SJSA1 (cell line): Measurements from ENCODE around the gene LCOR. TPM values are rescaled to one million over a fixed set of nuclear protein-coding genes. Genes with fewer than 3 reads are reported as not detected.
"Not testable (repeated sequence)": the region's sequence is repeated elsewhere in the genome, so short reads cannot be mapped to it uniquely, and the experiment has no call there.

Source experiments
- DNase-seq, 2 experiments: peaks; one replicate each; pipeline ENCODE4 v3.0.0-alpha.2; 2015 to 2020; ENCODE audit warnings: low spot score in 2 of 2, low read depth in 1 of 2
- H3K27ac ChIP-seq: fragments of 250-450 bp; sonication (Bioruptor Pico); 2 replicates; pipeline ENCODE4 v1.5.1; 2020; ENCODE audit warnings: mild to moderate bottlenecking, moderate library complexity
- H3K27me3 ChIP-seq: fragments of 250-450 bp; sonication (Bioruptor Pico); replicated peaks from 2 replicates; pipeline ENCODE4 v1.5.1; 2020; ENCODE audit warnings: mild to moderate bottlenecking, moderate library complexity
- H3K36me3 ChIP-seq: fragments of 250-450 bp; sonication (Bioruptor Pico); 2 replicates; pipeline ENCODE4 v1.5.1; 2020; ENCODE audit warnings: mild to moderate bottlenecking
- H3K4me1 ChIP-seq: fragments of 250-450 bp; sonication (Bioruptor Pico); replicated peaks from 2 replicates; pipeline ENCODE4 v1.6.1; 2021; ENCODE audit warnings: mild to moderate bottlenecking
- H3K4me3 ChIP-seq: fragments of 250-450 bp; sonication (Bioruptor Pico); 2 replicates; pipeline ENCODE4 v1.5.1; 2020; ENCODE audit warnings: mild to moderate bottlenecking
- H3K9me3 ChIP-seq: fragments of 250-450 bp; sonication (Bioruptor Pico); replicated peaks from 2 replicates; pipeline ENCODE4 v1.5.1; 2020; ENCODE audit warnings: mild to moderate bottlenecking
- total RNA-seq: library from RNA; depleted of rRNA; stranded (reverse); fragments of >200 nt; shearing (Covaris generic); gene quantifications from 2 replicates; pipeline ENCODE4 v1.2.3, GENCODE V29; 2014

The LCOR gene
- total RNA-seq, 1 experiment from 2014 or later = 15.5 TPM

DNA sequence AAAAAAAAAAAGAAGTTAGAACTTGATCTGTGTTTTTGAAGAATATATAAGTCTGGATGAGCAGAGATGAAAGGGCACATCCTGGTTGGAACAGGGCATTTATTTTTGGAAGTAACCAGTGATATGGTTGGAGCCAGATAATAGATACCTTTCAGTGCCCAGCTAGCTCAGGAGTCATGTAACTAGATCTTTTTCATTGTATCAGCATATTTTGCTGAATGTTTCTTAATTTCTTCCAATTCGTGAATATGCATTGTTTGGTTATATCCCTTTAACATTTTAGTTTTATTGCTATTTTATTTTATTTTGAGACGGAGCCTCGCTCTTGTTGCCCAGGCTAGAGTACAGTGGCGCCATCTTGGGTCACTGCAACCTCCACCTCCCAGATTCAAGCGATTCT lies 81.8 kb downstream of the LCOR start:
- no peak overlapping the region for H3K27ac ChIP-seq
- H3K4me1 ChIP-seq = no peaks in the 10 kb centered on the region
- H3K9me3 ChIP-seq = no peaks in the 10 kb centered on the region
- no peaks in the 10 kb centered on the region for H3K27me3 ChIP-seq
- DNase-seq = no peak
- H3K4me3 ChIP-seq = no peak overlapping the region
- H3K36me3 ChIP-seq = peaks cover 14% of the 10 kb centered on the region

DNA sequence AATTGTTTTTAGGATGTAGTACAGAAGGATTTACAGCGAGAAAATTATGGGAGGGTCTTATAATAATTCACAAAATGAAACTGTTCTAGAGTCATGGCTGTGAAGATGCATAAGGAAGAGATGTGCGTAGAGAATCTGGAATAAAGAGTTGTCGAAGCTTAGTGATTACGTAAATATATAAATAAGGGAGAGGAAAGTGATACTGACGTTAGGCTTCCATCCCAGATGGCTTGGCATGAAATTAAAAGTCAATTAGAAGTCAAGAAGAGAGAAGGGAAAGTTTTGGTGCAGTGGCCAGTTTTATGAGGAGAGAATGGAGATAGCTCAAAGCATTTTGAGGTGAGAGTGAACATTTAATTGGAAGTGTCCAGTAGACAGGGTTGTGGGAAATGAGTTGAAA lies 85.5 kb downstream of the LCOR start:
- no peak for DNase-seq
- no peaks in the 10 kb centered on the region for H3K27me3 ChIP-seq
- H3K9me3 ChIP-seq = no peaks in the 10 kb centered on the region
- H3K27ac ChIP-seq = no peak overlapping the region
- H3K36me3 ChIP-seq = peaks cover 7% of the 10 kb centered on the region
- no peak overlapping the region for H3K4me3 ChIP-seq
- H3K4me1 ChIP-seq = no peaks in the 10 kb centered on the region

DNA sequence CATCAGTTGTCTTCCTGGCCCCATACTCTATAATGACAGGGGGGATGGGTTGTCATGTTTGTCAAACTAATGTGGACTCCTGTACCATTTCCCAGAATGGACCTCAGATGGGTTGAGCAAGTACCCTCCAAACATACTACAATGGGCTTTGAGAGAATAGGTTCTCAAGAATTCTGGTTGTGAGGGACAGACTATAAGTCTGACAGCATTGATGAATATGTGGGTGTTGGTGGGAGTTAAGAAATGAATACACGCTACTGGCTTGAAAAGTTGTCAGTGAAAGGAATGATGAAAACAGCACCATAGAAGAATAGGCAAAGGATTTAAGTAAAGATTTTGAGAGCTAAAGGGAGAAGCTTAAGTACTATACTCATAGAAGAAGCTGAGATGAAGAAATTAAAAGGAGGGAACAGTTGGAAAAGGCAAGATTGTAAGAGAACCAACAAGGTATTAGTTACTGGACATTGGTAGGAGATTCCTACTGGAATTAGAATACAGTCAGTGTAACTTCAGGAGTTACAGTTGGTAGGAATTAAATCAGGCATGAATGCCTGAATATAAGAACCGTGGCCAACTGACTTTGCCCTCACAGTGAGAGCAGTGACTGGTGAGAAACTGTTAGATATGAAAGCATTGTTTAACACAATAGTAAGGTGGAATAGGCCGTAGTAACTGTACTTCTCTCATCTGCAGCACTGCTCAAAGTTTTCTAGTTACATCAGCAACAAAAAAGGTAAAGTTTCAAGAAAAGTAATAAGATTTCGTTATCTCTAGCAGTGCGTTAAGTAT lies 86.3 kb downstream of the LCOR start:
- no peak for DNase-seq

DNA sequence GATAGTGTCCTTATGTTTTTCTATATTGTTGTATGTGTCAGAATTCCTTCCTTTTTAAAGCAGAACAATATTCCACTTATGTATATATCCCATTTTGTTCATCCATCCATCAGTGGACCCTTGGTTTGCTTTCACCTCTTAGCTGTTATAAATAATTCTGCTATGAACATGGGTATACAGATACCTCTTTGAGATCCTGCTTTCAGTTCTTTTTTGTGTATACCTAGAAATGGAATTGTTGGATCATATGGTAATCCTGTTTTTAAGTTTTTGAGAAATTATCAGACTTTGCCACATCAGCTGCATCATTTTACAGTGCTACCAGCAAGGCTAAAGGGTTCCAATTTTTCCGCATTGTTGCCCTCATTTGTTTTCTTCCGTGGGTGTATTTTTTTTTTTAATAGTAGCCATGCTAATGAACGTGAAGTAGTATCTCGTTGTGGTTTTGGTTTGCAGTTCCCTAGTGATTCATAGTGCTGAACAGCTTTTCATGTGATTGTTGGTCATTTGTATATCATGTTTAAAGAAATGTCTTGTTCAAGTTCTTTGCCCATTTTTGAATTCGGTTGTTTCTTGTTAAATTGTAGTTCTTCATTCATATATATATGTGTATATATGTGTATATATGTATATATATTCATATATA lies 87.8 kb downstream of the LCOR start:
- H3K9me3 ChIP-seq = no peaks in the 10 kb centered on the region
- H3K36me3 ChIP-seq = peaks cover 6% of the 10 kb centered on the region
- H3K4me3 ChIP-seq = no peak overlapping the region
- no peaks in the 10 kb centered on the region for H3K27me3 ChIP-seq
- no peak for DNase-seq
- H3K27ac ChIP-seq = no peak overlapping the region
- H3K4me1 ChIP-seq = no peaks in the 10 kb centered on the region

More for the DNA sequence above, 86.3 kb downstream of the LCOR start:
- H3K4me3 ChIP-seq = no peak overlapping the region
- no peaks in the 10 kb centered on the region for H3K9me3 ChIP-seq
- H3K36me3 ChIP-seq = peaks cover 2% of the 10 kb centered on the region; the same call in 1 of the 2 replicates
- H3K4me1 ChIP-seq = no peaks in the 10 kb centered on the region
- H3K27me3 ChIP-seq = no peaks in the 10 kb centered on the region
- no peak overlapping the region for H3K27ac ChIP-seq

DNA sequence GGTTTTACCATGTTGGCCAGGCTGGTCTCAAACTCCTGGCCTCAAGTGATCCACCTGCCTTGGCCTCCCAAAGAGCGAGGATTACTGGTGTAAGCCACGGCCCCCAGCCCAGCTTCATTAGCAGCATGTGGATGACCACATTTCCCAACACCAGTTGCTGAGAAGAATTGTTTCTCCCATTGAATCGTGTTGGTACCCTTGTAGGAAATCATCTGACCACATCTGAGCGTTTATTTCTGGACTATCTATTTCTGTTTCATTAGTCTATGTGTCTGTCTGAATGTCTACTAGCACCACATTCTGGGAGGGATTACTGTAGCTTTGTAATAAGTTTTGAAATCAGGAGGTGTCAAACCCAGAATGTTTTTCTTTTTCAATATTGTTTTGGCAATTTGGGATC lies 89.6 kb downstream of the LCOR start:
- H3K27ac ChIP-seq = no peak overlapping the region
- H3K36me3 ChIP-seq = peaks cover 6% of the 10 kb centered on the region
- H3K9me3 ChIP-seq = no peaks in the 10 kb centered on the region
- no peaks in the 10 kb centered on the region for H3K4me1 ChIP-seq
- H3K27me3 ChIP-seq = no peaks in the 10 kb centered on the region
- no peak for DNase-seq
- H3K4me3 ChIP-seq = no peak overlapping the region

DNA sequence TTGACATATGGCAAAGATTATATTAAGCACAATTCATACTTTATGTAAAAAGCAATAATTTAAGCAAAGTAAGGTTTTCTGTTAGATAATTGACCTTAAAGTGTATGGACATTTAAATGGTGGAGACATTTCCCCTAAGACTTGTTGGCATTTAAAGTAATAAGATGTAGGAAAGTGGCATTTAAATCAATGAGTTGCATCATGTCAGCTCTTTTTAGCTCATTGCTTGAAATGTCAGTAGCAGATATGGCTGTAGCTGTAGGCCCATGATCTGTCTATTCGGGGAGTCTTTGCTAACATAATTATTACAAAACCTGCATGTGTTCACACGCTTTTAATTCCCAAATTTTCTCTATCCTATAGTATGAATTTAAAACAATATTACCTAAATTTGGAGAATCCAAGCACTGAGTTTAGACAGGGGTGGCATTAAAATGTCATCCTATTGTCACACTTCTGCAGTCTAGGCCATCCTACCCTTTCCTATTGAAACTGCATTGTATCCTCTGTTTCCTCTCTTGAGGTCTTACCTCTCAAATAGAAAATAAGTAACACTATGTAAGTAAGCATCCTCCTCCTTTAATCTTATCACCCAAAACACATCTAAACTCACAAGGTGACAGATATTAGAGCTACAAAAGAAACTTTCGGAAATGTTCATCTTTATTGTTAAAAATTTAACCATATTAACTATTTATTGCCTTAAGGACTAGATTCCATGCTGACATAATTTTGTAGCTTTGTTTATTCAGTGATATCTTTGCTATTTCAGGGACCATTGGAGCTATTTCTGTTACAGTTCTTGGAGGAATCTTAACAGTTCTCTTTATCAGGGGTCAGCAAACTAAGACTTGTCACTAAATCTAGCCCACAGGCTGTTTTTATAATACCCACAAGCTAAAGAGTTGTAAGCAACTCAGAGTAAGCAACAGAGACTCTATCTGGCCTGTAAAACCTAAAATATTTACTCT lies 91.2 kb downstream of the LCOR start:
- Histone ChIP-seq H3K36me3 (peaks cover 7% of the 10 kb centered on the region), H3K4me3 (no peak overlapping the region), H3K27ac (no peak overlapping the region), H3K27me3 (no peaks in the 10 kb centered on the region), H3K9me3 (no peaks in the 10 kb centered on the region), H3K4me1 (no peaks in the 10 kb centered on the region)
- DNase-seq = no peak

DNA sequence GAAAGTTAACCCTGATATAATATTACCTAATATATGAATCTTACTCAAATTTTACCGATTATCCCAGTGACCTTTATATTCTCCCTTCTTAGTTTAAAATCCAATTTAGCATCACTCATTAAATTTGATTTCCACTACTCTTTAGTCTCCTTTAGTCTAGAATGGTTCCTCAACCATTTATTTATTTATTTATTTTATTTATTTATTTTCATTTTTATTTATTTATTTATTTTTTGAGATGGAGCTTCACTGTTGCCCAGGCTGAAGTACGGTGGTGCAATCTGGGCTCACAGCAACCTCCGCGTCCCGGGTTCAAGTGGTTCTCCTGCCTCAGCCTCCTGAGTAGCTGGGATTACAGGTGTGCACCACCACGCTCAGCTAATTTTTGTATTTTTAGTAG lies 92.8 kb downstream of the LCOR start:
- no peaks in the 10 kb centered on the region for H3K9me3 ChIP-seq
- no peak overlapping the region for H3K27ac ChIP-seq
- peaks cover 18% of the 10 kb centered on the region for H3K36me3 ChIP-seq
- no peak overlapping the region for H3K4me3 ChIP-seq
- DNase-seq = no peak
- H3K4me1 ChIP-seq = no peaks in the 10 kb centered on the region
- no peaks in the 10 kb centered on the region for H3K27me3 ChIP-seq

DNA sequence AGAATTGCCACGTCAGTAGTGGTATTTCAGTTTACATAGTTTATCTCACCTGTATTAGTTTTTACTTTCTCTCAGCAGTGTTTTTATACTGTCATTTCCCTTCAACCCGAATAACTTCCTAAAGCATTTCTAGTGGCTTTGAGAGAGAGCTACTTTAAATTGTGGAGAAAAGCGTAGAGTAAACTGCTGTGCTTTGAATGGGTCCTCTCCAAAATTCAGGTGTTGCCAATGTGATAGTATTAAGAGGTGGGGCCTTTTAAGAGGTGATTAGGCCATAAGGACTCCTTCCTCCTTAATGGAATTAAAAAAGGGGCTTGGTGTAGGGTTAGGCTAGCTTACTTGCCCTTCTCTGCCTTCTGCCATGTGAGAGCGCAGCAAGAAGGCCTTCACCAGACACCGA lies 98.4 kb downstream of the LCOR start:
- Histone ChIP-seq H3K9me3 (no peaks in the 10 kb centered on the region), H3K4me1 (no peaks in the 10 kb centered on the region), H3K27me3 (no peaks in the 10 kb centered on the region), H3K36me3 (peaks cover 12% of the 10 kb centered on the region), H3K27ac (no peak overlapping the region), H3K4me3 (no peak overlapping the region)
- DNase-seq = no peak

DNA sequence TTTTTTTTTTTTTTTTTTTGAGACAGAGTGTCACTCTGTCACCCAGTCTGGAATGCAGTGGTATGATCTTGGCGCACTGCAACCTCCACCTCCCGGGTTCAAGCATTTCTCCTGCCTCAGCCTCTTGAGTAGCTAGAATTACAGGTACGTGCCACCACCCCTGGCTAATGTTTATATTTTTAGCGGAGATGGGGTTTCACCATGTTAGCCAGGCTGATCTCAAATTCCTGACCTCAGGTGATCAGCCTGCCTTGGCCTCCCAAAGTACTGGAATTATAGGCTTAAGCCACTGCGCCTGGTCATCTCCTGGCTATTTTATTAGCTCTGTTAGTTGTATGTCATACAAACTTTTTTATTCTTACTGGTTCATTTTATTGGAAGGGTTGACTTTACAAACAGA lies 103.0 kb downstream of the LCOR start:
- no peaks in the 10 kb centered on the region for H3K9me3 ChIP-seq
- no peak overlapping the region for H3K27ac ChIP-seq
- no peak for DNase-seq
- 0 out of 2 replicates have a peak, but pooled peaks cover 3% of the 10 kb centered on the region for H3K36me3 ChIP-seq
- H3K4me3 ChIP-seq = no peak overlapping the region
- no peaks in the 10 kb centered on the region for H3K4me1 ChIP-seq
- H3K27me3 ChIP-seq = no peaks in the 10 kb centered on the region

DNA sequence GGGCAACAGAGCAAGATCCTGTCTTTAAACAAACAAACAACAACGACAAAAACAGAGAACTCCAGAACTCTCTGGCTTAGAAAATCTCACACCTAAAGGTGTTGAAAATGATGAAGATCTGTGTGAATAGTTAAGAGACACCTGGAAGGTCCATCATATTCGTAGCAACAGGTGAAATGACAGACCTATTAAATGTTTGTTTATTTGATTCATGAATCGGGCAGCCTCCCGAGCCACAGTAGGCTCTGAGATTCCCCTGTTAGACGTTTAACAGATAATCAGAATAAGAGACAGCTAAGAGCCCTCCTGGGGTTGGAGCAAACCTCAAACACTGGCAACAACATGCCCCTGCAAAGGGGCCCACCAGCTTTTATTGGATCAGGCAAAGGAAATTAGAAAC lies 103.7 kb downstream of the LCOR start:
- no peak overlapping the region for H3K27ac ChIP-seq
- H3K36me3 ChIP-seq = 0 out of 2 replicates have a peak, but pooled peaks cover 3% of the 10 kb centered on the region
- no peak for DNase-seq

DNA sequence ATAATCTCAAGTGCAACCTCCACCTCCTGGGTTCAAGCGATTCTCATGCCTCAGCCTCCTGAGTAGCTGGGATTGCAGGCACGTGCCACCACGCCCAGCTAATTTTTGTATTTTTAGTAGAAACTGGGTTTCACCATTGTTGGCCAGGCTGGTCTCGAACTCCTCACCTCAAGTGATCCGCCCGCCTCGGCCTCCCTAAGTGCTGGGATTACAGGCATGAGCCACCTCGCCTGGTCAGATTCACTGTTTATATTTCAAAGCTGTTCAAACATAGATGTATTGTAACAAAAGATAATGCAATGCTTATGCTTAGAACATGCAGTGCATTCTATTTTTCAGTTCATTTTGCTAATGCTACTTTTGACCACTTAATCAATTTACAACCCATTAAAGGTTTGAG lies 111.1 kb downstream of the LCOR start:
- not testable (repeated sequence) for H3K4me3 ChIP-seq

More for the DNA sequence above, 103.7 kb downstream of the LCOR start:
- no peaks in the 10 kb centered on the region for H3K27me3 ChIP-seq
- H3K9me3 ChIP-seq = no peaks in the 10 kb centered on the region
- no peaks in the 10 kb centered on the region for H3K4me1 ChIP-seq
- no peak overlapping the region for H3K4me3 ChIP-seq

DNA sequence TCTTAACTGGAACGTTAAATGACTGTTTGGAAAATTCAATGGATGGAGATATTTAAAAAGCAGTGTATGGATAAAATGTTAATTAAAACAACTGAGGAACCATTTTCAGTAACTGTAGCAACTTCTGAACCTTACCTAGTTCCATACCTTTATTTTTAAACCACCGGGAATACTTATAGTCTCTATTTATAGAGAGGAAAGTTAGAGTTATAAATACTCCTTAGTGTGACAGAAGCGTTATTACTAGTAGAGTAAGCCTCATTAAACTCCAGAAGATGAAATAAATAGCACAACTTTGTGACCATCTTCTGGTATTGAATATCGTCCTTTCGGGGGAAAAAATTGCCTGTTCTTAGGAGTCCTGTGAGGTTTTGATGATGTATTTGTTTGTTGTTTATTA lies 114.9 kb downstream of the LCOR start:
- Histone ChIP-seq H3K4me3 (no peak overlapping the region), H3K9me3 (no peaks in the 10 kb centered on the region), H3K27ac (no peak overlapping the region), H3K27me3 (no peaks in the 10 kb centered on the region), H3K36me3 (peaks cover 3% of the 10 kb centered on the region; the same call in 1 of the 2 replicates), H3K4me1 (peaks cover 5% of the 10 kb centered on the region; the same call in 1 of the 2 replicates)
- DNase-seq = no peak

More for the DNA sequence above, 111.1 kb downstream of the LCOR start:
- H3K36me3 ChIP-seq, H3K9me3 ChIP-seq, H3K27me3 ChIP-seq, DNase-seq, H3K27ac ChIP-seq, H3K4me1 ChIP-seq: not testable (repeated sequence)

DNA sequence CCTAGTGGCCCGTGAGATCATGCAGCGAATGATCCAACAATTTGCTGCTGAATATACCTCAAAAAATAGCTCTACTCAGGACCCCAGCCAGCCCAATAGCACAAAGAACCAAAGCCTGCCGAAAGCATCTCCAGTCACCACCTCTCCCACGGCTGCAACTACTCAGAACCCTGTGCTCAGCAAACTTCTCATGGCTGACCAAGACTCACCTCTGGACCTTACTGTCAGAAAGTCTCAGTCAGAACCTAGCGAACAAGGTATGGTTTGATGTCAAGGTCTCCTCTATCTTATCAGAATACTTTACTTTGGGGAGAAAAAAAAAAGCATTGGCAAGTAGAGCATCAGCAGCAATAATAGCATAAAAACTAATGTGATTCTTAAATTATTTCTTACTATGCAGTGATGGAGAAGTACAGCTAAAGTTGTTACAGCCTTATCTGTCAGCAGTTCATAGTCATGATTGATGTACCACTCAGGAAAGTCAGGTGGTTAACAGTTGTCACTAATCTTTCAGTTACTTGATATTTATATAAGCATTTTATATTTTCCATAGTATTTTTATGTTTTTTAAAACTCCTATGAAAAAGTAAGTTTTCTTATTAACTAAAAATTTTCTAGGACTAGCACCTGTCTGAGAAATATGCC lies 117.1 kb downstream of the LCOR start:
- Histone ChIP-seq H3K4me3 (no peak overlapping the region), H3K27me3 (no peaks in the 10 kb centered on the region), H3K36me3 (peaks cover 5% of the 10 kb centered on the region; the same call in 1 of the 2 replicates), H3K4me1 (no peaks in the 10 kb centered on the region), H3K9me3 (no peaks in the 10 kb centered on the region), H3K27ac (no peak overlapping the region)
- no peak for DNase-seq
